ENCODE measurements around the gene TRPC4AP.

The TRPC4AP gene

GRCh38 chr20:35055445-35056276 lies 36.9 kb downstream of the TRPC4AP start:
- peak; percentile 47 for DNase-seq

GRCh38 chr20:35054814-35055213 lies 37.8 kb downstream of the TRPC4AP start:
- no peak for DNase-seq

DNA sequence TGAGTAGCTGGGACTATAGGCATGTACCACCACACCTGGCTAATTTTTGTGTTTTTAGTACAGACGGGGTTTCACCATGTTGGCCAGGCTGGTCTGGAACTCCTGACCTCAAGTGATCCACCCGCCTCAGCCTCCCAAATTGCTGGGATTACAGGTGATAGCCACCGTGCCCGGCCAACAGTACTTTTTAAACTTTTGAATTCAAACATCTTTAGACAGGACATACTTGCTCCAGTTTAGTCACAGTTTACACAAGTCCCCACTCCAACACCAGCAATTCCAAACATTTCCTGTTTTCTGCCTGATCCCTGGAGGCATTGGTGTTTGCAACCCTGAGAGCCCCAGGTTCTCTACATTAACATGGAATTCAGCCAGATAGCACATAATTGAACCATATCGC lies 40.0 kb downstream of the TRPC4AP start:
- peak; percentile 41 for DNase-seq

GRCh38 chr20:35049776-35050352 lies 42.7 kb downstream of the TRPC4AP start:
- DNase-seq, result no peak

- DNase-seq, result no peak
Observed at GRCh38 chr20:35048739-35049138, 43.9 kb downstream of the TRPC4AP start.

- DNase-seq, result no peak
Observed at GRCh38 chr20:35042268-35042667, 50.3 kb downstream of the TRPC4AP start.

DNA sequence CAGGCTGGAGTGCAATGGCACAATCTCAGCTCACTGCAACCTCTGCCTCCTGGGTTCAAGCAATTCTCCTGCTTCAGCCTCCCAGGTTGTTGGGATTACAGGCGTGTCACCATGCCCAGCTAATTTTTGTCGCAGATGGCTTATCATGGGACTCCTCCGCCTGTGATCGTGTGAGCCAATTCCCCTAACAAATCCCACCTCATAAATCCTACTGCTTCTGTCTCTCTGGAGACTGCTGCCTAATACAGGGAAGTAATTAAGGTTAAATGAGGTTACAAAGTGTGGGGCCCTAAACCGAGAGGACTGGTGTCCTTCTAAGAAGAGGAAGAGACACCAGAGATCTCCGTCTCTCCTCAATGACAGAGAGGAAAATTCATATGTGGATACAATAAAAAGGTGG lies 52.0 kb downstream of the TRPC4AP start:
- no peak for DNase-seq

DNA sequence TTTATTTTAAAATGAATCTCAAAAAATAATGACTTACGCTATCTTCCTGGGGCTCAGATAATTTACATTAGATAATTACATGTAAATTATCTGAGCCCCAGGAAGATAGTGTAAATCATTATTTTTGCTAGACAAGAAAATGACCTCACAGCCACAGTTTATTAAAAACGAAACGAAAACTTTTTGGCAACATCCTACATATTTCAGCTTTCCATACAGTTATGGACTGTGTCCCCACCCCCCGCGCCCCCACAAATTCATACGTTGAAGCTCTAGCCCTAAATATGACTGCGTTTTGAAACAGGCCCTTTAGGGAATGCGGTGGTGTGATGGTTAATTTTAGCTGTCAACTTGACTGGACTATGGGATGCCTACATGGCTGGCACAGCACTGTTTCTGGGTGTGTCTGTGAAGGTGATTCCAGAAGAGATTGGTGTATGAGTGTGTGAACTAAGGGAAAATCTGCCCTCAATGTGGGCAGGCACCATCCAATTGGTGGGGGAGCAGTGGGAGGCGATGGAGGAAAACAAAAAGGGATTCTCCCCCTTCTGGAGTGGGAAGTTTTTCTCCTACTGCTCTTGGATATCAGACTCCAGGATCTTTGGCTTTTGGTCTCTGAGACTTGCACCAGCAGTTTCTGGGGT lies 52.6 kb downstream of the TRPC4AP start:
- DNase-seq, result no peak

DNA sequence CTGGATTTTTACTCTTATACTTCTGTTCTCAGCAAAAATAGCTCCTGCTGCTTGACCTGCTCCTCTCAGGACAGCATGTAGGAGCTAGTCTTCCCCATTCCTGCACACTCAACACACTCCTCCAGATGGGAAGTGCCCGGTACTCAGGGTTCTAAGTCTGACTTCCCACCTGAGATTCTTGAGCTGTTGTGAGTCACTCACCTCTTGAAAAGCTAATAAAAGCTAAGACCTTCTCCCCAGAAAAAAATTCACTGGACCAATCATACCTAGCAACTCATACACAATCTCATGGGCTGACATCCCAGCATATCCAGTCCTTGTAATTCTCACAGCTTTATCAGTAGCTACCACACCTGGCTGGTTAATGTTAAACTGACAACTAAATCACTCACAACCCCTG lies 53.5 kb downstream of the TRPC4AP start:
- no peak for DNase-seq

- no peak for DNase-seq
Observed at GRCh38 chr20:35034145-35034544, 58.5 kb downstream of the TRPC4AP start.

- DNase-seq, result no peak
Observed at GRCh38 chr20:35030136-35030535, 62.5 kb downstream of the TRPC4AP start.

DNA sequence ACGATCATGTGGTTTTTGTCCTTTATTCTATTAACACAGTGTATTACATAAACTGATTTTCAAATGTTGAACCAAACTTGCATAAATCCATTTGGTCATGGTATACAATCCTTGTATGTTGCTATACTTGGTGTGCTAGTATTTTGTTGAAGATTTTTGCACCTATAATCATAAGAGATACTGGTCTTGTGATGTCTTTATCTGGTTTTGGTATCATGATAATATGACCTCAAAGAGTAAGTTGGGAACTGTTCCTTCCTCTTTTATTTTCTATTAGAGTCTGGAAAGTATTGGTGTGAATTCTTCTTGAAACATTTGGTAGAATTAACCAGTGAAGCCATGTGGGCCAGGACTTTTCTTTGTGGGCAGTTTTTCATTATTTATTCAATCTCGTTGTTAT lies 65.3 kb downstream of the TRPC4AP start:
- no peak for DNase-seq

GRCh38 chr20:35025116-35025515 lies 67.5 kb downstream of the TRPC4AP start:
- DNase-seq, result no peak

GRCh38 chr20:35023624-35024023 lies 69.0 kb downstream of the TRPC4AP start:
- DNase-seq, result no peak

GRCh38 chr20:35021831-35022230 lies 70.8 kb downstream of the TRPC4AP start:
- DNase-seq, result no peak

DNA sequence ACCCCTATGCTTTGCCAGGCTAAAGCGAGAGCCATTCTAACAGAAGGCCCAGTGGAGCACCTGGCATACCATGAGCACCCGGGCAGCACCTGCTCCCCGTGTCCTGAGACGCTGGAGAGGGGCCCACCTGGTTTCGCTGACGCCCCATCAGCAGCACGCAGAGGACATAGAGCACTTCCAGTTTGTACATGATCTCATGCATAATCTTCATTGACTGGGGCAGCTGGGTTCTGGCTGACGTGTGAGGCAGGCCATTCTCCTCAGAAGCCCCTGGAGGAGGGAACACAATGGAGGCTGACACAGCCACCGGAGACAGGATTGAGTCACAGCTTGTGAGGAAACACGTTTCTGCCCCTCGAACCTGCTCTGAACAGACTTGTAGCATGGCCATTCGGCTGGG lies 71.5 kb downstream of the TRPC4AP start:
- DNase-seq, result no peak

- DNase-seq, result no peak
Observed at GRCh38 chr20:35020108-35020928, 72.3 kb downstream of the TRPC4AP start.

DNA sequence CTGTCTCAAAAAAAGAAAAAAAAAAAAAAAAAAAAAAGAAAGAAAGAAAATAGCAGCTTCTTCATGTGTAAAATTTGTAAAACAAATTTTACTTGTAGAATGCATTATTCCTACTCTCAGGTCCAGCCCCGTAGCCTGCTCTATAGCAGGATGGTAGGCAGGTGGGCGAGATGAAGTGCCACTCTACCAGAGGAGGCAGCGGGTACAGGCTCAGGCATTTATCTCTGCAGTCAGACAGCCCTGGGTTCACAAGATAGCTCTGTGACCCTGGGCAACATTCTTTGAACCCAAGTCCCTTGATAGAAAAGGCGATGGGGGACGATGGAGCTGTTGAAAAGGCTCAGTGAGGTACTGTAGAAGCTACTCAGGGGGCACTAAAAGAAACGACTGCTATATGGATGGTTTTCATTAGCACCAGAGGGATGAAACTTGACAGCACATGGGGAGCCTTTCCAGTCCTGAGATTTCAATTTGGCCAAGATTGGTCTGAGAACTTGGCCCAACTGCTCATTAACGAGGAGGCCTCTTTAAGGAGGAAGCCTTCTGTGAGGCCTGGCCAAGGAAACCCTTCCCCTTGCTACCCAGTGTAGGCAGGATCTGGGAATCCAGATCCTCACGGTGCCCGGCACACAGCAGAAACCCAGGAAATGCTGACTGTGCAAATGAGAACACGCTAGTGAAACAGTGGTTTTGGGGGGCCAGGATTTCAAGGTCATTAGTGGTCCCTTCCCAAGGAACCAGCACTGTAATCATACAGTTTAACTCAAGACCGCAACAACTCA lies 73.8 kb downstream of the TRPC4AP start:
- DNase-seq, result no peak

DNA sequence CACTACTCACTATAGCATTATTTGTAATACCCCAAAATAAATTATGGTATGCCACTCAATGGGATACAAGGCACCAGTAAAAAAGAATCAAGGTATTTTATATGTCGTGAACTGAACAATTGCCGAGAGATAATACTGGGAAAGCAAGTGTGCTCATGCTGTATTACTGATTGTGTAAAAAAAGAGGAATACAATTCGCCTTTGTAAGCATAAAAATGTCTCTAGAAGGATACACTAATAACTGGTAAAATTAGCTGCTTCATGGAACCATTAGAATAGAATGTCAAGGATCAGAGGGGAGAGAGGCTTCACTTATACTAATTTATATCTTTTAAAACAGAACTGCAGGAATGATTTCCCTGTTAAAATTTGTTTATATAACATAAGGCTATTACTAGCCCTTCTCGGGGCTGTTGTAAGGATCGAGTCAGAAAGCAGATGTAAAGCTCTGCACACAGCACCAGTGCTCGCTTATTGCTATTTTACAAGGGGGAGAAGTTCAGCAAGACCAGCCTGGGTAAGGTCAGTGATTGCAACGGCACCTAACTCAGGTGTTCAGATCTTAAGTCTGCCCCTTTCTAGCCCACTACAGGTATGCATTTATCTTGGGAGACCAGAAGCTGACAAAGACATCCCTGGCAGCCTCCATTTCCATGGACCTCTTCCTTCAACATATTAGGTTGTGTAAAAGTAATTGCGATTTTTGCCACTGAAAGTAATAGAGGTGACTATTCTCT lies 75.3 kb downstream of the TRPC4AP start:
- DNase-seq, result no peak

- DNase-seq, result no peak
Observed at GRCh38 chr20:35015863-35016193, 76.8 kb downstream of the TRPC4AP start.

DNA sequence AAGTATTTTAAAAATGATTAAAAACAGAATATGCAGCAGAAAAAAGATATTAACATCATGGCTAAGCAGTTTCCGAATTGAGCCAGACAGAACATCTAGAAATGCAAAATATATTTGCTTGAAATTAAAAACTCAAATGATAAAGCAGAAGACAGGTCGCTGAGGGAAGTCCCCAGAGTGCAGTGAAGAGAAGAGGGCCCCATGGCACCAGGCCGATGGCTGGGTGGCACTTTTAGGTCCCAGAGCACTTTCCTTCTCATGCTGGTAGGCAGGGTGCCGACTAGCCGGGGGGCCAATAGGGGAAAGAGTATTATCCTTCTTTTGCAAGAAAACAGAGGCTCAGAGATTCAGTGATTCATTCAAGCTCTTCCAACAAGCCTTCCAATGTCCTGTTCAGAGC lies 78.1 kb downstream of the TRPC4AP start:
- no peak for DNase-seq
